ENCODE measurements around the gene SZT2. TPM values are rescaled to one million over a fixed set of nuclear protein-coding genes. Genes with fewer than 3 reads are reported as not detected.
"Not testable (repeated sequence)": the region's sequence is repeated elsewhere in the genome, so short reads cannot be mapped to it uniquely, and the experiment has no call there.

SZT2 gene
- total RNA-seq, 1 experiment from 2014 or later = 15.6 TPM

DNA sequence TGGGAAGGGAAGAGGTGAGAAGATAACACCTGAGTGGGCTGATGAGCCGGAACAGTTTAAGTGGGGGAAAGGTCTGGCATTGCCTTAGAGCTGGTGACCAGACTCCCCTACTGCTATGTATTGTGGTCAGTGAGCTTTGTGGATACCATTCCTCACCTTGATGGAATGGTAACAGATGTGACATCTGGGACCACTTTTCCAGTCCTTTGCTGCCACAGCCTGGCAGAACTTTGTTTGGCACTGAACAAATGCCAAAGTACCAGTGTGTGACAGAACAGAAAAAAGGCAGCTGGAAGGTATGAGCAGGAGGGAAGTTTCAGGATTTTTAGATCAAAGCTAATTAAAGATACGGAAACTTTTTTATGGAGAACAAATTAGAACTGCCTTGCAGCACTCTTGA lies 6.2 kb upstream of the SZT2 start:
- H3K27me3 ChIP-seq (replicated peaks) = no peaks in the 10 kb centered on the region
- no peak for DNase-seq (ENCODE audit: low read depth in 1 of 2, low spot score in 2 of 2)
- H3K36me3 ChIP-seq = peaks cover 75% of the 10 kb centered on the region
- H3K9me3 ChIP-seq (replicated peaks) = no peaks in the 10 kb centered on the region
- H3K27ac ChIP-seq = no peak overlapping the region
- H3K4me3 ChIP-seq = no peak overlapping the region
- H3K4me1 ChIP-seq (replicated peaks) = peaks cover 9% of the 10 kb centered on the region

DNA sequence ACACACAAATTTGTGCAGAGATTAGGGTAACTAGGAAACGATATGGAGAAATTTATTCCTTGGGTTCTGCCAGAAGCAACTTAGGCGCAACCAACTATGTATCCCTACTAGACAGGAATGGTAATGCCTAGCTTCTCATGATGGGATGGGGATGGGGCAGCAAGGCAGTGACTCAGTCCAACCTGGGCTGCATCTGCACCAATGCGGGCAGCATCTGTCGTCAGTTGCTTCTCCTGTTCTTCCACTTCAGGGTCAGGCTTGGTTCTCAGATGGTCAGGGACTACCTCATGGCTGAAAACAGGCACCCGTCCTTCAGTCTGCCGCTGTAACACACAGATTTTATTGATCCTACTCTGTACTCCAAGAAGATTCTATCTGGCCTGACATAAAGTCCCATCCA lies 3.0 kb upstream of the SZT2 start:
- H3K4me3 ChIP-seq = no peak overlapping the region
- no peaks in the 10 kb centered on the region for H3K27me3 ChIP-seq (replicated peaks)
- peaks cover 76% of the 10 kb centered on the region for H3K36me3 ChIP-seq
- H3K9me3 ChIP-seq (replicated peaks) = no peaks in the 10 kb centered on the region
- H3K27ac ChIP-seq = no peak overlapping the region
- no peak for DNase-seq (ENCODE audit: low read depth in 1 of 2, low spot score in 2 of 2)
- H3K4me1 ChIP-seq (replicated peaks) = peaks cover 20% of the 10 kb centered on the region

GRCh38 chr1:43387976-43388599 lies 1.6 kb upstream of the SZT2 start:
- Histone ChIP-seq H3K4me1 (replicated peaks) (peaks cover 20% of the 10 kb centered on the region), H3K36me3 (peaks cover 64% of the 10 kb centered on the region), H3K27ac (no peak overlapping the region), H3K27me3 (replicated peaks) (no peaks in the 10 kb centered on the region), H3K9me3 (replicated peaks) (no peaks in the 10 kb centered on the region), H3K4me3 (no peak overlapping the region)
- no peak for DNase-seq (ENCODE audit: low read depth in 1 of 2, low spot score in 2 of 2)

DNA sequence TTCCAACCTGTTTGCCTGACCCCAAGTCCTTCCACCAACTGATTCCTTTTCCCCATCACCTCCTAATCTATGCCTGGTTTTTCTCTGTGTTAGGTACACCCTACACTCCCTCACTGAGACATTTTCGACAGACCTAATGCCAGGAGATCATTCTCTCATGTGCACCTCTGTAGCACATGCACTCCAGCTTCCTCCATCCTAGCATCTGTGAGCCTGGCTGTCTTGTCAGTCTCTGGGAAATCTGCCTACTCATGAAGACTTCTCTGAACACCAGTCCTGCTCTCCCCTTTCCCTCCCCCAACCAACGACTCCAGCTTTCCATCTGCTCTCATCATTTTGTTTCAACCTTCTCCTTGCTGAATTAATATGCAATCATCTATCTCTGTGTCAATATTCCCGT lies 1.1 kb upstream of the SZT2 start:
- H3K9me3 ChIP-seq (replicated peaks) = no peaks in the 10 kb centered on the region
- peaks cover 62% of the 10 kb centered on the region for H3K36me3 ChIP-seq
- no peak for DNase-seq (ENCODE audit: low read depth in 1 of 2, low spot score in 2 of 2)
- peaks cover 20% of the 10 kb centered on the region for H3K4me1 ChIP-seq (replicated peaks)
- H3K27me3 ChIP-seq (replicated peaks) = no peaks in the 10 kb centered on the region
- no peak overlapping the region for H3K27ac ChIP-seq
- peak overlapping the region; percentile 79 for H3K4me3 ChIP-seq

- peaks cover 29% of the 10 kb centered on the region for H3K4me1 ChIP-seq (replicated peaks)
- H3K27me3 ChIP-seq (replicated peaks) = no peaks in the 10 kb centered on the region
- H3K36me3 ChIP-seq = peaks cover 32% of the 10 kb centered on the region
- no peak overlapping the region for H3K4me3 ChIP-seq
- no peaks in the 10 kb centered on the region for H3K9me3 ChIP-seq (replicated peaks)
- H3K27ac ChIP-seq = no peak overlapping the region
- no peak for DNase-seq (ENCODE audit: low read depth in 1 of 2, low spot score in 2 of 2)
Measured at GRCh38 chr1:43392702-43393101, 3.0 kb downstream of the SZT2 start.

GRCh38 chr1:43395523-43395922 lies 5.8 kb downstream of the SZT2 start:
- Histone ChIP-seq H3K27me3 (replicated peaks) (no peaks in the 10 kb centered on the region), H3K4me1 (replicated peaks) (peaks cover 15% of the 10 kb centered on the region), H3K4me3 (no peak overlapping the region), H3K36me3 (peaks cover 21% of the 10 kb centered on the region), H3K9me3 (replicated peaks) (no peaks in the 10 kb centered on the region), H3K27ac (no peak overlapping the region)
- no peak for DNase-seq (ENCODE audit: low read depth in 1 of 2, low spot score in 2 of 2)

DNA sequence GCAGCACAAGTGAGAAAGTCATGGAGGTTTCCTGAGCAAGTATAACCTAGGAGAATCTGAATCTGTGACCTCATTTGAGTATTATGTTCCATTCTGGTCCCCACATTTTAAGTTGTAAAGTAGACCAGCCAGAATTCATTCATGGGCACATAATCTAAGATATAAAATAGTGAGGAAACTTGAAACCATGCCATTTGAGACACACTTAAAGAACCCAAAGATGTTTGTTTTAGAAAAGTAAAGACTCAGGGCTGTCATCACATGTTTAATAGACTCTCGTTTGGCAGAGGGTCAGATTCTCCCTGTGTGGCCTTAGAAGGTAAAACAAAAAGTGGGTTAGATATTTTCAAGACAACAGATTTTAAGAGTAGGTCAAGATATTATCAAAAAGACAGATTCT lies 6.4 kb downstream of the SZT2 start:
- Histone ChIP-seq H3K27ac (no peak overlapping the region), H3K4me3 (no peak overlapping the region), H3K36me3 (peaks cover 22% of the 10 kb centered on the region), H3K9me3 (replicated peaks) (no peaks in the 10 kb centered on the region), H3K27me3 (replicated peaks) (no peaks in the 10 kb centered on the region), H3K4me1 (replicated peaks) (peaks cover 10% of the 10 kb centered on the region)
- peak in 1 of 2 experiments; percentile 17 for DNase-seq (ENCODE audit: low read depth in 1 of 2, low spot score in 2 of 2)

DNA sequence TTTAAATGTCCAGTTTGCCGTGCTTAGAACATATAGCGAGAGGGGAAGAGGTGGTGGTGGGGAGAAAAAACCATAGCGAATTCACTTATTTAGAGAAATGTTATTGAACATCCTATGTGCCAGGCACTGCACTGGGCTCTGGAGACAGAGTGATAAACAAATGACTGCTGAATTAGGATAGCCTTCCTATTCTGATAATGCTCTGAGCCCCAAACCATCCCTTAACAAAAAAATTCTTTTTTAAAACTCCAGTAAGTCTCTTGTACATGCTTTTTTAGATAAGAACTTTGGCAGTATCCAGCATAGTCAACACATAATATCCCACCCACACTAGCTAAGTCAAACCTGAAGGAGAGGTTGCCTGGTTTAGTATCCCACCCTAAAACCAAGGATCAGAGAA lies 8.5 kb downstream of the SZT2 start:
- no peak for DNase-seq (ENCODE audit: low read depth in 1 of 2, low spot score in 2 of 2)
- Histone ChIP-seq H3K9me3 (replicated peaks) (no peaks in the 10 kb centered on the region), H3K27ac (no peak overlapping the region), H3K4me3 (no peak overlapping the region), H3K36me3 (peaks cover 34% of the 10 kb centered on the region), H3K27me3 (replicated peaks) (no peaks in the 10 kb centered on the region), H3K4me1 (replicated peaks) (peaks cover 10% of the 10 kb centered on the region)

GRCh38 chr1:43400441-43400840 lies 10.7 kb downstream of the SZT2 start:
- peaks cover 10% of the 10 kb centered on the region for H3K4me1 ChIP-seq (replicated peaks)
- H3K4me3 ChIP-seq; DNase-seq (ENCODE audit: low read depth in 1 of 2, low spot score in 2 of 2); H3K27ac ChIP-seq; H3K9me3 ChIP-seq (replicated peaks); H3K27me3 ChIP-seq (replicated peaks): not testable (repeated sequence)
- H3K36me3 ChIP-seq = peaks cover 46% of the 10 kb centered on the region

GRCh38 chr1:43402089-43402865 lies 12.6 kb downstream of the SZT2 start:
- no peaks in the 10 kb centered on the region for H3K9me3 ChIP-seq (replicated peaks)
- no peak overlapping the region for H3K4me3 ChIP-seq
- no peak overlapping the region for H3K27ac ChIP-seq

DNA sequence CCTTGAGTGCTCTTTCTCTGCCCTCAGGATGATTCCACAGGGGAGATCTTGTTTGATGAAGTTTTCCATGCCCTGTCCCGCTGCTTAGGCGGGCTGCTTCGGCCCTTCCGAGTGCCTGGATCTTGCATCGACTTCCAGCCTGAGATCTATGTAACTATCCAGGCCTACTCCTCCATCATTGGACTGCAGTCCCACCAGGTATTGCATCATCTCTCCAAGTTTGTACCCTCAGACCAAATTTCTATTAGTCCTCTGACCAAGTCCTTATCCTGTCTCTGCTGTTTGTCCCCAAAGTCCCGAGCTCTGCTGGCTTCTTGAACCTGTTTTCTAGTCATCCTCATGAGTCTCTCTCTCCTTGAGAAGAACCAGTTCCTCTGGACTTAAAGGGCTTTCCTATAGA lies 14.7 kb downstream of the SZT2 start:
- no peaks in the 10 kb centered on the region for H3K9me3 ChIP-seq (replicated peaks)

More at GRCh38 chr1:43402089-43402865, 12.6 kb downstream of the SZT2 start:
- no peaks in the 10 kb centered on the region for H3K27me3 ChIP-seq (replicated peaks)
- no peaks in the 10 kb centered on the region for H3K4me1 ChIP-seq (replicated peaks)
- DNase-seq (ENCODE audit: low read depth in 1 of 2, low spot score in 2 of 2) = no peak
- H3K36me3 ChIP-seq = peaks cover 57% of the 10 kb centered on the region

GRCh38 chr1:43405219-43405875 lies 15.6 kb downstream of the SZT2 start:
- H3K27ac ChIP-seq = no peak overlapping the region
- no peaks in the 10 kb centered on the region for H3K4me1 ChIP-seq (replicated peaks)
- H3K27me3 ChIP-seq (replicated peaks) = no peaks in the 10 kb centered on the region
- no peaks in the 10 kb centered on the region for H3K9me3 ChIP-seq (replicated peaks)
- no peak for DNase-seq (ENCODE audit: low read depth in 1 of 2, low spot score in 2 of 2)
- H3K4me3 ChIP-seq = no peak overlapping the region
- H3K36me3 ChIP-seq = peaks cover 75% of the 10 kb centered on the region

More for the DNA sequence above, 14.7 kb downstream of the SZT2 start:
- H3K27ac ChIP-seq = no peak overlapping the region
- no peaks in the 10 kb centered on the region for H3K4me1 ChIP-seq (replicated peaks)
- no peak overlapping the region for H3K4me3 ChIP-seq
- H3K36me3 ChIP-seq = peaks cover 72% of the 10 kb centered on the region
- no peaks in the 10 kb centered on the region for H3K27me3 ChIP-seq (replicated peaks)
- no peak for DNase-seq (ENCODE audit: low read depth in 1 of 2, low spot score in 2 of 2)

DNA sequence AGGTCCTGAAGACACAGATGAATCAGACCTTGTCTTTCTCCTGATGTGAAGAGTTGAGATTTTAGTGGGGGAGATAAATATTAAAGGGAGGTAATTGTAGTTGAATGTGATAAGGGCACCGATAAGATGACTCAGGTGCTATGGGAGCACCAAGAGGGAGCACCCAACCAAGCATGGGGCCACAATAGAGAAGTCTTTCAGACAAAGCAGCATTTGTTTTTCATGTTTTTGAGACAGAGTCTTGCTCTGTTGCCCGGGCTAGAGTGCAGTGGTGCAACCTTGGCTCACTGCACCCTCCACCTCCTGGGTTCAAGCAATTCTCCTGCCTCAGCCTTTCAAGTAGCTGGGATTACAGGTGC lies 16.2 kb downstream of the SZT2 start:
- Histone ChIP-seq H3K4me3 (no peak overlapping the region), H3K9me3 (replicated peaks) (no peaks in the 10 kb centered on the region), H3K36me3 (peaks cover 73% of the 10 kb centered on the region), H3K27ac (no peak overlapping the region), H3K4me1 (replicated peaks) (no peaks in the 10 kb centered on the region), H3K27me3 (replicated peaks) (no peaks in the 10 kb centered on the region)
- no peak for DNase-seq (ENCODE audit: low read depth in 1 of 2, low spot score in 2 of 2)

GRCh38 chr1:43410571-43410970 lies 20.9 kb downstream of the SZT2 start:
- peaks cover 48% of the 10 kb centered on the region for H3K36me3 ChIP-seq
- no peaks in the 10 kb centered on the region for H3K27me3 ChIP-seq (replicated peaks)
- no peak for DNase-seq (ENCODE audit: low read depth in 1 of 2, low spot score in 2 of 2)
- no peak overlapping the region for H3K27ac ChIP-seq
- H3K9me3 ChIP-seq (replicated peaks) = no peaks in the 10 kb centered on the region
- H3K4me1 ChIP-seq (replicated peaks) = no peaks in the 10 kb centered on the region
- no peak overlapping the region for H3K4me3 ChIP-seq
